Measurements from ENCODE around the gene APCS. TPM values are rescaled to one million over a fixed set of nuclear protein-coding genes. Genes with fewer than 3 reads are reported as not detected.
A peak's percentile ranks its signal among the peaks of the same experiment; 100 is the strongest.

Gene APCS
- total RNA-seq, 1 experiment from 2014 or later, result not detected

- intact Hi-C loops (cut with micrococcal nuclease), result no loop called here
- no peak for TF ChIP-seq CTCF (IDR thresholded peaks at IDR 0.05; ENCODE audit: unreplicated experiment)
- H3K9me3 Mint-ChIP-seq (ENCODE audit: unreplicated experiment), result peaks cover 15% of the 10 kb centered on the region
- no peak overlapping the region for H3K4me3 Mint-ChIP-seq (ENCODE audit: unreplicated experiment)
- BruUV-seq (replicated peaks), result no TSS peak
- DNase-seq (ENCODE audit: unreplicated experiment), result no peak
- no peaks in the 10 kb centered on the region for H3K4me1 Mint-ChIP-seq (ENCODE audit: insufficient read depth, unreplicated experiment)
- H3K36me3 Mint-ChIP-seq (ENCODE audit: insufficient read depth, unreplicated experiment), result no peaks in the 10 kb centered on the region
- ChIA-PET POLR2A (no interaction called here), CTCF (interaction anchor here (0.6 to 1.8 kb wide), 3 partner anchors 64 to 1283 kb away, joined by 3 read pairs; no protein-coding TSS in a partner anchor)
- peak overlapping the region; percentile 29 for H3K27ac Mint-ChIP-seq (ENCODE audit: low read depth, unreplicated experiment)
- no peaks in the 10 kb centered on the region for H3K27me3 Mint-ChIP-seq (ENCODE audit: insufficient read depth, unreplicated experiment)
These were observed 30.7 kb upstream of the APCS start for GRCh38 chr1:159556931-159557369.

- H3K4me1 Mint-ChIP-seq (ENCODE audit: insufficient read depth, unreplicated experiment), result no peaks in the 10 kb centered on the region
- peaks cover 5% of the 10 kb centered on the region for H3K9me3 Mint-ChIP-seq (ENCODE audit: unreplicated experiment)
- no peaks in the 10 kb centered on the region for H3K27me3 Mint-ChIP-seq (ENCODE audit: insufficient read depth, unreplicated experiment)
- intact Hi-C loops (cut with micrococcal nuclease), result no loop called here
- no peak overlapping the region for H3K4me3 Mint-ChIP-seq (ENCODE audit: unreplicated experiment)
- POLR2A ChIA-PET, result no interaction called here
- TF ChIP-seq CTCF (IDR thresholded peaks at IDR 0.05; ENCODE audit: unreplicated experiment), result no peak
- H3K36me3 Mint-ChIP-seq (ENCODE audit: insufficient read depth, unreplicated experiment), result no peaks in the 10 kb centered on the region
- H3K27ac Mint-ChIP-seq (ENCODE audit: low read depth, unreplicated experiment), result no peak overlapping the region
- BruUV-seq (replicated peaks), result no TSS peak
- DNase-seq (ENCODE audit: unreplicated experiment), result no peak
- CTCF ChIA-PET, result no interaction called here
These were observed 27.0 kb upstream of the APCS start for GRCh38 chr1:159560599-159560998.

- DNase-seq (ENCODE audit: unreplicated experiment), result no peak
- no peak for TF ChIP-seq CTCF (IDR thresholded peaks at IDR 0.05; ENCODE audit: unreplicated experiment)
- intact Hi-C loops (cut with micrococcal nuclease), result no loop called here
- POLR2A ChIA-PET, result interaction anchor here (0.6 kb wide), 1 partner anchor 35 kb away, joined by 4 read pairs; no protein-coding TSS in a partner anchor
- no peak overlapping the region for H3K27ac Mint-ChIP-seq (ENCODE audit: low read depth, unreplicated experiment)
- no peaks in the 10 kb centered on the region for H3K4me1 Mint-ChIP-seq (ENCODE audit: insufficient read depth, unreplicated experiment)
- peaks cover 9% of the 10 kb centered on the region for H3K9me3 Mint-ChIP-seq (ENCODE audit: unreplicated experiment)
- H3K4me3 Mint-ChIP-seq (ENCODE audit: unreplicated experiment), result no peak overlapping the region
- no TSS peak for BruUV-seq (replicated peaks)
- CTCF ChIA-PET, result no interaction called here
- no peaks in the 10 kb centered on the region for H3K36me3 Mint-ChIP-seq (ENCODE audit: insufficient read depth, unreplicated experiment)
- no peaks in the 10 kb centered on the region for H3K27me3 Mint-ChIP-seq (ENCODE audit: insufficient read depth, unreplicated experiment)
These were observed 26.1 kb upstream of the APCS start for GRCh38 chr1:159561497-159561896.

GRCh38 chr1:159562680-159563079 is 24.9 kb upstream of the APCS start:
- TF ChIP-seq CTCF (IDR thresholded peaks at IDR 0.05; ENCODE audit: unreplicated experiment), result no peak
- DNase-seq (ENCODE audit: unreplicated experiment), result no peak
- no peaks in the 10 kb centered on the region for H3K36me3 Mint-ChIP-seq (ENCODE audit: insufficient read depth, unreplicated experiment)
- no peak overlapping the region for H3K4me3 Mint-ChIP-seq (ENCODE audit: unreplicated experiment)
- peaks cover 9% of the 10 kb centered on the region for H3K9me3 Mint-ChIP-seq (ENCODE audit: unreplicated experiment)
- CTCF ChIA-PET, result interaction anchor here (0.6 kb wide), 1 partner anchor 34 kb away, joined by 3 read pairs; no protein-coding TSS in a partner anchor
- no TSS peak for BruUV-seq (replicated peaks)
- POLR2A ChIA-PET, result no interaction called here
- no peaks in the 10 kb centered on the region for H3K4me1 Mint-ChIP-seq (ENCODE audit: insufficient read depth, unreplicated experiment)
- intact Hi-C loops (cut with micrococcal nuclease), result no loop called here
- H3K27ac Mint-ChIP-seq (ENCODE audit: low read depth, unreplicated experiment), result no peak overlapping the region
- H3K27me3 Mint-ChIP-seq (ENCODE audit: insufficient read depth, unreplicated experiment), result no peaks in the 10 kb centered on the region

Measured in MCF 10A (cell line).